Stimulated activated naive CD8-positive, alpha-beta T cell treated with anti-CD3 and anti-CD28 coated beads, Interleukin-15, Interleukin-2, amounts not matched to agents 100 ng/mL and 50 ng/mL, for 24 hours (primary cell): Measurements from ENCODE around the gene TEN1.
"Not testable (repeated sequence)": the region's sequence is repeated elsewhere in the genome, so short reads cannot be mapped to it uniquely, and the experiment has no call there.

Experiments used
- H3K27ac Mint-ChIP-seq: one replicate; pipeline ENCODE4 v1.8.0; 2021; ENCODE audit warnings: mild to moderate bottlenecking, mixed read lengths
- H3K27me3 Mint-ChIP-seq: one replicate; pipeline ENCODE4 v1.8.0; 2021; ENCODE audit warnings: mixed read lengths
- H3K36me3 Mint-ChIP-seq: one replicate; pipeline ENCODE4 v1.8.0; 2021; ENCODE audit warnings: low read depth, mixed read lengths
- H3K4me1 Mint-ChIP-seq: one replicate; pipeline ENCODE4 v1.8.0; 2021; ENCODE audit warnings: low read depth, mixed read lengths
- H3K4me3 Mint-ChIP-seq: one replicate; pipeline ENCODE4 v1.8.0; 2021; ENCODE audit warnings: mild to moderate bottlenecking, mixed read lengths
- H3K9me3 Mint-ChIP-seq: one replicate; pipeline ENCODE4 v1.8.0; 2021; ENCODE audit warnings: mixed read lengths

Gene TEN1

DNA sequence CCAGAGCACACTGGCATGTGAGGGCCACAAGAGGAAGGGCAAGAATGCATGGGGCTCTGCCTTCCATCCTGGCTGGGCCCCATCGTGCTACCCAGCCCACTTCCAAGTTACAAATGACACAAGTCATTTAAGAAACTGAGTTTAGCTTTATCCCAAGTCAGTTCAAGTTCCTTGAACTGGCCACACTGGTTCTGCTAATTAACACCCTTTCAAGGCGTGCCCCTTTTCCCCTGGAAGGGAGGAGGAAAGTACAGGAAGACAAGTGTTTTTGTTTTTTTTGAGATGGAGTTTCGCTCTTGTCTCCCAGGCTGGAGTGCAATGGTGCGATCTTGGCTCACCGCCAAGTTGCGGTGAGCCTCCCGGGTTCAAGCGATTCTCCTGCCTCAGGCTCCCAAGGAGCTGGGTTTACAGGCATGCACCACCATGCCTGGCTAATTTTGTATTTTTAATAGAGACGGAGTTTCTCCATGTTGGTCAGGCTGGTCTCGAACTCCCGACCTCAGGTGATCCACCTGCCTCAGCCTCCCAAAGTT is 65.5 kb downstream of the TEN1 start:
- peaks cover 68% of the 10 kb centered on the region for H3K36me3 Mint-ChIP-seq
- not testable (repeated sequence) for H3K27ac Mint-ChIP-seq, H3K4me3 Mint-ChIP-seq, H3K4me1 Mint-ChIP-seq, H3K27me3 Mint-ChIP-seq, H3K9me3 Mint-ChIP-seq

DNA sequence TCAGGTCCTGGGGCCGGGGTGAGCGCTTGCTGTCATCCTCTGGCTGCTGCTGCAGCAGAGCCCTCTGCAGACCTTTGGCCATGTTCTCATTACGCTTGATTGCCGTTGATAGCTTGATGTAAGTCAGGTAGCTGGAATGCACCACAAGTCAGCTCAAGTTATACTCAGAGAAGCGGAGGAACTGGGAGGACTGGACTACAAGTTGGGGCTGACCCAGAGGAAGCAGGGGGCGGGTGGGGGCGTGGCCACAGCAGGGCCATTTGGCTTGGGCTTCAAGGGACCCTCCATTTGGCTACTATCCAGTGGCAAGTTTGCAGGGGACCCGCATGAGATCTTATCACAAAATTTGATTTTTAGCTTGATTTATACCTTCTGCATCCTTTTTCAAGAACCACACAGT is 67.0 kb downstream of the TEN1 start:
- no peaks in the 10 kb centered on the region for H3K27me3 Mint-ChIP-seq
- no peak overlapping the region for H3K27ac Mint-ChIP-seq
- H3K36me3 Mint-ChIP-seq: peaks cover 69% of the 10 kb centered on the region
- peaks cover 11% of the 10 kb centered on the region for H3K4me1 Mint-ChIP-seq
- no peak overlapping the region for H3K4me3 Mint-ChIP-seq
- H3K9me3 Mint-ChIP-seq: no peaks in the 10 kb centered on the region

DNA sequence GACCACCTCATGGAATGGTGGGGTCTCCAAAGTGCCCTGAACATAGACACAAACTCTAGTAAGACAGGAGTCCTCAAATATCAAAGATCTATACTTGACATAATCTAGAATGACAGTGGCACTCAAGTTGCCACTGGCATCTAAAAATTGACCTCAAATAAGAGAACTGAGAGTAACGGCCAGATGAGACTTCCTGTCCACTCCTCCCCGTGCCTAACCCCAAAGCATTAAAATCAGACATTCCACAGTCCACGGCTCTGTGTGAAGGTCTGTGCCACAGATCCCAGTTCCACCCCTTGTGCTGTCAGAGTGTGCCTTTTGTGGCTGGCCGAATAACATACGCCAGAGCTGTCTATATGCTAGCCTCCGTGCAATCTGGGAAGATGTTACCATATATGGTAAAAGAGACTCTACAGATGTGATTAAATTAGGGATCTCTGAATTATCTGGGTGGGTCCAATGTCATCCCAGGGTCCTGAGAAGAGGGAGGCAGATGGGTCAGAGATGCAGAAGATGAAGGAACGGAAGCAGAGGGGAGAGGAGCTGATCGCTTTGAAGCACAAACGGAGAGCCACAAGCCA is 69.1 kb downstream of the TEN1 start:
- Mint-ChIP-seq H3K4me3 (no peak overlapping the region), H3K36me3 (peaks cover 70% of the 10 kb centered on the region), H3K9me3 (no peaks in the 10 kb centered on the region), H3K27me3 (no peaks in the 10 kb centered on the region), H3K4me1 (peaks cover 12% of the 10 kb centered on the region), H3K27ac (no peak overlapping the region)

DNA sequence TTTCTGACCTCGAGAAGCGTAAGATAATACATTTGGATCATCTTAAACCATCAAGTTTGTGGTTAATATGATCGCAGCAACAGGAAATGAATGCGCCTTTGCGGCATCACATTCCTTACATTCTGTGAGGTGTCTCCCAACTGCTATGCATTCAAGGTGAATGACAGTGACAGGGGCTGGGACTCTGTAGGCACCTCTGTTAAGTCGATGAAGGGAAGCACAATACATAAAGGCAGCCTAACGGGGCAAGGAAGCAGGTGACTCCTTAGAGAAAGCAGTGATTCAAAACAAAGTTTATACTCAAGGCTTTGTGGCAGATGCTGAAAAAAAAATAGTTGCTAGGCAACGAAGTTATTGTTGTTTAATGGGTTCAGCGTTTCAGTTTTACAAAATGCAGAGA is 69.7 kb downstream of the TEN1 start:
- peaks cover 72% of the 10 kb centered on the region for H3K36me3 Mint-ChIP-seq
- H3K4me1 Mint-ChIP-seq: peaks cover 18% of the 10 kb centered on the region
- H3K27me3 Mint-ChIP-seq: no peaks in the 10 kb centered on the region
- peak overlapping the region; percentile 24 for H3K27ac Mint-ChIP-seq
- no peak overlapping the region for H3K4me3 Mint-ChIP-seq
- H3K9me3 Mint-ChIP-seq: no peaks in the 10 kb centered on the region

DNA sequence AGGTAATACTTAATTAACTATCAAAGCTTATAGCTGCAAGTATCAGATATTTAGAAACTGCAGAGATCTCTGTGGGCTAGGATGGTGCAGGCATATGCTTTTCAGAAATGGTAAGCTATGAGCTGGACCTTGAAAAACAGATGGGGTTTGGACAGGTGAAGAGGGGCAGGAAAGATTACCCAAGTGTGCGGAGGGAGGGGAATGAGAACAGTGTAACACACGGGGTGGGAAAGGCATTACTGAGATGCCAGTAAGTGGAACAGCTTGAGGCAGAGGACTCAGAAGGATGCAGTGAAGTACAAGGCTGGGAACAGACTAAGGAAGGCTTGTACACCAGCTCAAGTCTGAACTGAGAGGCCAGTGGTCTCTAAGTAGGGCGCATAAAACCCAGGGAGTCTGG is 70.2 kb downstream of the TEN1 start:
- no peak overlapping the region for H3K4me3 Mint-ChIP-seq
- H3K4me1 Mint-ChIP-seq: peaks cover 23% of the 10 kb centered on the region
- H3K36me3 Mint-ChIP-seq: peaks cover 72% of the 10 kb centered on the region
- H3K27me3 Mint-ChIP-seq: no peaks in the 10 kb centered on the region
- H3K9me3 Mint-ChIP-seq: no peaks in the 10 kb centered on the region
- H3K27ac Mint-ChIP-seq: no peak overlapping the region

DNA sequence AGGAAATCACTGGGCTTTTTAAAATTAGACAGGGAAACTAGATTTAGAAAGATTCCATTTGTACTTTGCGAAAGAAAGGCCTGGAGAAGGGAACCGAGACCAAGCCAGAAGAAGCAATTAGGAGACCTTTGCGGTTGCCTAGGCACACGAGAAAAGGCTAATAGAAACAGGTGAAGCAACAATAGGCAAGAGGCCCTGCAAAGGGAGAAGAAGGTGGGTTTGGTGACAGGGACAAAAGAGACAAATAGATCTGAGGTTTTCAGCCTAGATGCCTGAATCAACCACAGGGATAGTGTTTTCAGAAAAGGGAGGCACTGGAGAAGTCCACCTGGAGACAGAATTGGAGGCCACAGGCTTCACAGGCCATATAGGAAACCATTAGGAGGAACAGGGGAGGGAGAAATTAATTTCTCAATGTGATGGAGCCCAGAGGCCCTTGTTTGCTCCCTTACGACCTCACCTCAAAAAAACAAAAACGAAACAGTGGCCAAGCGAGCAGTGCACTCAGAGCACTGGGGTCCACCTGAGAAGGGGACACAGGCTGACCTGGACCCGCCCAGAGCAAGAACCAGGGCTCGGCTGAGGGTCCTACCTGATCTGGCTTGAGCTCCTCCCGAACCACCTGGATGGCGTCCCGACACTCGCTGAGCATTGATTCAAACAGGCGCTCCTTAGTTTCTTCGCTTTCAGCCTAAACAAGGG is 70.9 kb downstream of the TEN1 start:
- H3K4me1 Mint-ChIP-seq: peaks cover 26% of the 10 kb centered on the region
- peaks cover 66% of the 10 kb centered on the region for H3K36me3 Mint-ChIP-seq
- no peaks in the 10 kb centered on the region for H3K9me3 Mint-ChIP-seq
- H3K27ac Mint-ChIP-seq: no peak overlapping the region
- H3K4me3 Mint-ChIP-seq: no peak overlapping the region
- H3K27me3 Mint-ChIP-seq: no peaks in the 10 kb centered on the region
